Suprapubic skin (tissue), 3 donors: ENCODE results near the gene CLEC2D.

Source experiments
- EP300 ChIP-seq: sonication (generic); formaldehyde crosslinking; IDR thresholded peaks from one replicate; pipeline ENCODE4 v1.6.1; 2017; ENCODE audit warnings: antibody characterized with exemption
- POLR2A ChIP-seq, 2 donors: fragments of 450-650 bp; IDR thresholded peaks; one replicate each; pipeline ENCODE4 v1.6.1; 2017; ENCODE audit warnings: antibody characterized with exemption in 2 of 2, mild to moderate bottlenecking in 2 of 2, moderate library complexity in 2 of 2
- TF ChIP-seq, protein P1 (sequence below), 2 donors: fragments of 200-600 bp in 1 of 2; fragments of 450-650 bp in 1 of 2; sonication (generic) in 1 of 2; IDR thresholded peaks; one replicate each; pipeline ENCODE4 v1.5.1; 2016 to 2019; ENCODE audit warnings: antibody characterized with exemption in 2 of 2, mild to moderate bottlenecking in 1 of 2, moderate library complexity in 1 of 2

DNA sequence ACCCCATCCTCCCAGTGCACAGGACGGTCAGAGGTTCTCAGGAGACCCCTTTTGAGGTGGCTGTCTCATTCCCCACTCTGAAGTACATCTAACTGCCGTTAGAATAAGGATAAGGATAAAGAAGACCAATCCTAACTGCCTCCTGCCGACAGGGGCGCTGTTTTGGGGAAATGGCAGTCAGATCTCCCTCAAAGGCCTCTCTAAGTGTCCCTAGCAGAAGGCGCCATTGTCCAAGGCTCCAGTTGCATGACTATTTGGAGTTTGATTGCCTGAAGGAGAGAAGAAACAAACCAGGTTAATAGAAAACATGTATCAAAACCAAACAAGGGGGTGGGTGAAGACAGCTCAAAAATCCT is 32.7 kb upstream of the CLEC2D start:
- no peak for TF ChIP-seq POLR2A (IDR thresholded peaks at IDR 0.05)
- TF ChIP-seq, protein P1, sequence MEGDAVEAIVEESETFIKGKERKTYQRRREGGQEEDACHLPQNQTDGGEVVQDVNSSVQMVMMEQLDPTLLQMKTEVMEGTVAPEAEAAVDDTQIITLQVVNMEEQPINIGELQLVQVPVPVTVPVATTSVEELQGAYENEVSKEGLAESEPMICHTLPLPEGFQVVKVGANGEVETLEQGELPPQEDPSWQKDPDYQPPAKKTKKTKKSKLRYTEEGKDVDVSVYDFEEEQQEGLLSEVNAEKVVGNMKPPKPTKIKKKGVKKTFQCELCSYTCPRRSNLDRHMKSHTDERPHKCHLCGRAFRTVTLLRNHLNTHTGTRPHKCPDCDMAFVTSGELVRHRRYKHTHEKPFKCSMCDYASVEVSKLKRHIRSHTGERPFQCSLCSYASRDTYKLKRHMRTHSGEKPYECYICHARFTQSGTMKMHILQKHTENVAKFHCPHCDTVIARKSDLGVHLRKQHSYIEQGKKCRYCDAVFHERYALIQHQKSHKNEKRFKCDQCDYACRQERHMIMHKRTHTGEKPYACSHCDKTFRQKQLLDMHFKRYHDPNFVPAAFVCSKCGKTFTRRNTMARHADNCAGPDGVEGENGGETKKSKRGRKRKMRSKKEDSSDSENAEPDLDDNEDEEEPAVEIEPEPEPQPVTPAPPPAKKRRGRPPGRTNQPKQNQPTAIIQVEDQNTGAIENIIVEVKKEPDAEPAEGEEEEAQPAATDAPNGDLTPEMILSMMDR (IDR thresholded peaks at IDR 0.05) = no peak
- TF ChIP-seq EP300 = no peak
